ENCODE measurements around the gene RAD51B.

GRCh38 chr14:68174446-68174845, 354.9 kb downstream of the RAD51B start:
- TF ChIP-seq EZH2 (IDR thresholded peaks at IDR 0.05; ENCODE audit: low read length), result no peak
- TF ChIP-seq CTCF (optimal IDR thresholded peaks at IDR 0.05 in 1 of 3, IDR thresholded peaks at IDR 0.05 in 1 of 3, conservative IDR thresholded peaks at IDR 0.05 in 1 of 3; ENCODE audit: extremely low read depth in 1 of 3, insufficient read depth in 2 of 3, low read length in 3 of 3), result no peak

Measured in keratinocyte (primary cell).